Subcutaneous abdominal adipose tissue (tissue), 5 donors: ENCODE measurements around the gene GLCCI1.
A peak's percentile ranks its signal among the peaks of the same experiment; 100 is the strongest.

Experiments
- H3K27ac ChIP-seq: one replicate; pipeline ENCODE4 v1.7.0; 2013; ENCODE audit warnings: low read depth, mild to moderate bottlenecking, inconsistent platforms, low read length, moderate library complexity
- H3K27me3 ChIP-seq, 5 donors: one replicate each; pipeline ENCODE4 v1.7.0; 2013; ENCODE audit warnings: low read length in 5 of 5, inconsistent platforms in 1 of 5; ENCODE audit not compliant: control insufficient read depth in 5 of 5, insufficient read depth in 4 of 5
- H3K36me3 ChIP-seq, 5 donors: one replicate each; pipeline ENCODE4 v1.7.0; 2013; ENCODE audit warnings: low read length in 5 of 5; ENCODE audit not compliant: control insufficient read depth in 5 of 5, insufficient read depth in 5 of 5
- H3K4me1 ChIP-seq, 5 donors: one replicate each; pipeline ENCODE4 v1.7.0; 2013; ENCODE audit warnings: low read length in 5 of 5, mild to moderate bottlenecking in 3 of 5, moderate library complexity in 1 of 5; ENCODE audit not compliant: control insufficient read depth in 5 of 5, insufficient read depth in 5 of 5
- H3K4me3 ChIP-seq, 5 donors: one replicate each; pipeline ENCODE4 v1.7.0; 2013; ENCODE audit warnings: low read length in 5 of 5, low read depth in 1 of 5
- H3K9ac ChIP-seq, 5 donors: one replicate each; pipeline ENCODE4 v1.7.0; 2013; ENCODE audit warnings: low read length in 5 of 5, mild to moderate bottlenecking in 4 of 5, moderate library complexity in 3 of 5
- H3K9me3 ChIP-seq, 5 donors: one replicate each; pipeline ENCODE4 v1.7.0; 2013; ENCODE audit warnings: low read length in 5 of 5; ENCODE audit not compliant: control insufficient read depth in 5 of 5
- donor health status: healthy.
- donor health status: healthy.
- donor health status: healthy.
- donor health status: healthy.
- donor health status: healthy.

The GLCCI1 gene

GRCh38 chr7:7959979-7960670 lies 8.5 kb upstream of the GLCCI1 start:
- H3K9me3 ChIP-seq = no peaks in the 10 kb centered on the region
- no peak overlapping the region for H3K9ac ChIP-seq
- H3K4me1 ChIP-seq = no peaks in the 10 kb centered on the region
- no peaks in the 10 kb centered on the region for H3K36me3 ChIP-seq
- no peak overlapping the region for H3K27ac ChIP-seq
- no peak overlapping the region for H3K4me3 ChIP-seq
- no peaks in the 10 kb centered on the region for H3K27me3 ChIP-seq

- no peaks in the 10 kb centered on the region for H3K36me3 ChIP-seq
- H3K9me3 ChIP-seq = no peaks in the 10 kb centered on the region
- H3K4me1 ChIP-seq = peaks cover 0 to 6% (median 4%) of the 10 kb centered on the region in 5 donors
- H3K4me3 ChIP-seq = no peak overlapping the region
- no peak overlapping the region for H3K9ac ChIP-seq
- no peaks in the 10 kb centered on the region for H3K27me3 ChIP-seq
- H3K27ac ChIP-seq = no peak overlapping the region
Observed at GRCh38 chr7:7962851-7963250, 5.7 kb upstream of the GLCCI1 start.

GRCh38 chr7:7964250-7964649 lies 4.3 kb upstream of the GLCCI1 start:
- Histone ChIP-seq H3K27ac (no peak overlapping the region), H3K9me3 (no peaks in the 10 kb centered on the region), H3K4me1 (peaks cover 0 to 9% (median 9%) of the 10 kb centered on the region in 5 donors), H3K9ac (no peak overlapping the region), H3K27me3 (no peaks in the 10 kb centered on the region), H3K4me3 (no peak overlapping the region), H3K36me3 (no peaks in the 10 kb centered on the region)

- Histone ChIP-seq H3K4me3 (no peak overlapping the region), H3K27ac (no peak overlapping the region), H3K9me3 (no peaks in the 10 kb centered on the region), H3K9ac (no peak overlapping the region), H3K36me3 (no peaks in the 10 kb centered on the region), H3K27me3 (no peaks in the 10 kb centered on the region), H3K4me1 (peaks cover 0 to 9% (median 9%) of the 10 kb centered on the region in 5 donors)
Observed at GRCh38 chr7:7964691-7965090, 3.9 kb upstream of the GLCCI1 start.

- no peak overlapping the region for H3K27ac ChIP-seq
- H3K4me3 ChIP-seq = no peak overlapping the region
- H3K36me3 ChIP-seq = no peaks in the 10 kb centered on the region
- no peak overlapping the region for H3K9ac ChIP-seq
- H3K27me3 ChIP-seq = no peaks in the 10 kb centered on the region
- peaks cover 0 to 12% (median 9%) of the 10 kb centered on the region in 5 donors for H3K4me1 ChIP-seq
- H3K9me3 ChIP-seq = no peaks in the 10 kb centered on the region
Observed at GRCh38 chr7:7965301-7965700, 3.3 kb upstream of the GLCCI1 start.

- H3K4me1 ChIP-seq = peaks cover 0 to 19% (median 18%) of the 10 kb centered on the region in 5 donors
- no peak overlapping the region for H3K27ac ChIP-seq
- no peaks in the 10 kb centered on the region for H3K36me3 ChIP-seq
- H3K27me3 ChIP-seq = no peaks in the 10 kb centered on the region
- no peak overlapping the region for H3K4me3 ChIP-seq
- no peaks in the 10 kb centered on the region for H3K9me3 ChIP-seq
- H3K9ac ChIP-seq = no peak overlapping the region
Observed at GRCh38 chr7:7966141-7966734, 2.4 kb upstream of the GLCCI1 start.

- H3K36me3 ChIP-seq = no peaks in the 10 kb centered on the region
- peaks cover 0 to 36% (median 26%) of the 10 kb centered on the region in 5 donors for H3K4me1 ChIP-seq
- peak overlapping the region; percentile 45 for H3K27ac ChIP-seq
- H3K9me3 ChIP-seq = no peaks in the 10 kb centered on the region
- H3K27me3 ChIP-seq = no peaks in the 10 kb centered on the region
- peak overlapping the region; percentile 43 to 82 (median 79) for H3K9ac ChIP-seq
- peak overlapping the region; percentile 83 to 92 (median 87) for H3K4me3 ChIP-seq
Observed at GRCh38 chr7:7967886-7968543, 581 bp upstream of the GLCCI1 start.

GRCh38 chr7:7969306-7970236 lies 975 bp downstream of the GLCCI1 start:
- H3K36me3 ChIP-seq = no peaks in the 10 kb centered on the region
- peak overlapping the region; percentile 67 to 89 (median 84) for H3K9ac ChIP-seq
- peak overlapping the region; percentile 87 for H3K27ac ChIP-seq
- peaks cover 0 to 47% (median 26%) of the 10 kb centered on the region in 5 donors for H3K4me1 ChIP-seq
- H3K27me3 ChIP-seq = no peaks in the 10 kb centered on the region
- no peaks in the 10 kb centered on the region for H3K9me3 ChIP-seq
- H3K4me3 ChIP-seq = peak overlapping the region; percentile 87 to 94 (median 91)

- H3K9ac ChIP-seq = peak overlapping the region; percentile 67 to 87 (median 84)
- no peaks in the 10 kb centered on the region for H3K27me3 ChIP-seq
Observed at GRCh38 chr7:7970237-7970530, 1.6 kb downstream of the GLCCI1 start.

More at GRCh38 chr7:7970237-7970530, 1.6 kb downstream of the GLCCI1 start:
- Histone ChIP-seq H3K36me3 (no peaks in the 10 kb centered on the region), H3K27ac (peak overlapping the region; percentile 61), H3K4me1 (peaks cover 0 to 47% (median 26%) of the 10 kb centered on the region in 5 donors), H3K9me3 (no peaks in the 10 kb centered on the region), H3K4me3 (peak overlapping the region; percentile 87 to 94 (median 91))
